IMR-90 (cell line): Measurements from ENCODE around the gene WDR46.

Experiments used
- BHLHE40 ChIP-seq: fragments of 150-350 bp; IDR thresholded peaks from 2 replicates; pipeline ENCODE4 v1.6.1; 2016; ENCODE audit warnings: mild to moderate bottlenecking, low read depth, low read length
- CEBPB ChIP-seq: IDR thresholded peaks from 2 replicates; pipeline ENCODE4 v1.6.1; 2012; ENCODE audit warnings: low read depth, low read length, improper control_type of control experiment
- CHD1 ChIP-seq: IDR thresholded peaks from 2 replicates; pipeline ENCODE4 v1.6.1; 2012; ENCODE audit warnings: low read depth, low read length, improper control_type of control experiment
- FOS ChIP-seq: fragments of 150-350 bp; IDR thresholded peaks from 2 replicates; pipeline ENCODE4 v1.6.1; 2016; ENCODE audit warnings: low read depth, low read length
- MAFK ChIP-seq: IDR thresholded peaks from 2 replicates; pipeline ENCODE4 v1.6.1; 2012; ENCODE audit warnings: low read depth, low read length, improper control_type of control experiment
- MAZ ChIP-seq: IDR thresholded peaks from 2 replicates; pipeline ENCODE4 v1.6.1; 2012; ENCODE audit warnings: low read depth, mild to moderate bottlenecking, low read length, improper control_type of control experiment, moderate library complexity, borderline replicate concordance
- MXI1 ChIP-seq: IDR thresholded peaks from 2 replicates; pipeline ENCODE4 v1.6.1; 2012; ENCODE audit warnings: low read depth, mild to moderate bottlenecking, low read length, moderate library complexity, borderline replicate concordance
- POLR2A ChIP-seq: IDR thresholded peaks from 2 replicates; pipeline ENCODE4 v1.6.1; 2012; ENCODE audit warnings: mild to moderate bottlenecking, low read depth, low read length
- RAD21 ChIP-seq: IDR thresholded peaks from 2 replicates; pipeline ENCODE4 v1.6.1; 2012; ENCODE audit warnings: low read length, improper control_type of control experiment
- RCOR1 ChIP-seq: IDR thresholded peaks from 2 replicates; pipeline ENCODE4 v1.6.1; 2012; ENCODE audit warnings: mild to moderate bottlenecking, low read length, improper control_type of control experiment; ENCODE audit not compliant: insufficient replicate concordance
- SMC3 ChIP-seq: fragments of 150-350 bp; IDR thresholded peaks from 2 replicates; pipeline ENCODE4 v1.6.1; 2016; ENCODE audit warnings: low read depth, mild to moderate bottlenecking, antibody characterized with exemption, low read length, moderate library complexity
- TF ChIP-seq, protein P1 (sequence below): conservative IDR thresholded peaks from 2 replicates; pipeline ENCODE4 v1.5.1; 2012; ENCODE audit warnings: mild to moderate bottlenecking, low read depth, low read length, improper control_type of control experiment
- TF ChIP-seq, protein P2 (sequence below): fragments of 150-350 bp; IDR thresholded peaks from 2 replicates; pipeline ENCODE4 v1.6.1; 2016; ENCODE audit warnings: low read depth, mild to moderate bottlenecking, low read length, moderate library complexity, borderline replicate concordance
- TF ChIP-seq, protein P3 (sequence below): fragments of 150-350 bp; IDR thresholded peaks from 2 replicates; pipeline ENCODE4 v1.6.1; 2017; ENCODE audit warnings: mild to moderate bottlenecking, antibody characterized with exemption, low read length, low read depth

DNA sequence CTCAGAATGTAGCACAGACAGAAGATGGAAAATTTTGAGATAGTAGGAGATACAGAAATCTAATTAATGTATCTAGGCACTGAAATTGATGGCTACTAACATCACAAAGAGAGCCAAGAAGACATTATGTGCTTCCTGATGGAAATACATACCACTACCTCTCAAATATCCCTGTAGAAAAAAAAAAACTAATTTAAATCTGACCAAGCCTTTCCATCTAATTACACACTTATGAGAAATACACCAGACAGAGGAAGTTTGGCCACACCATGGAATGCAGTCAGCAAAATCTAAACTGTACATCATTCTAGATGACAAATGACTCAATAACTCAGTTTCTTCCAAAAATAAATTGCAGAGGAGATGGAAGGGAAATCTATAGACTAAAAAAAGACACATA lies 36.3 kb downstream of the WDR46 start:
- TF ChIP-seq, protein P1, sequence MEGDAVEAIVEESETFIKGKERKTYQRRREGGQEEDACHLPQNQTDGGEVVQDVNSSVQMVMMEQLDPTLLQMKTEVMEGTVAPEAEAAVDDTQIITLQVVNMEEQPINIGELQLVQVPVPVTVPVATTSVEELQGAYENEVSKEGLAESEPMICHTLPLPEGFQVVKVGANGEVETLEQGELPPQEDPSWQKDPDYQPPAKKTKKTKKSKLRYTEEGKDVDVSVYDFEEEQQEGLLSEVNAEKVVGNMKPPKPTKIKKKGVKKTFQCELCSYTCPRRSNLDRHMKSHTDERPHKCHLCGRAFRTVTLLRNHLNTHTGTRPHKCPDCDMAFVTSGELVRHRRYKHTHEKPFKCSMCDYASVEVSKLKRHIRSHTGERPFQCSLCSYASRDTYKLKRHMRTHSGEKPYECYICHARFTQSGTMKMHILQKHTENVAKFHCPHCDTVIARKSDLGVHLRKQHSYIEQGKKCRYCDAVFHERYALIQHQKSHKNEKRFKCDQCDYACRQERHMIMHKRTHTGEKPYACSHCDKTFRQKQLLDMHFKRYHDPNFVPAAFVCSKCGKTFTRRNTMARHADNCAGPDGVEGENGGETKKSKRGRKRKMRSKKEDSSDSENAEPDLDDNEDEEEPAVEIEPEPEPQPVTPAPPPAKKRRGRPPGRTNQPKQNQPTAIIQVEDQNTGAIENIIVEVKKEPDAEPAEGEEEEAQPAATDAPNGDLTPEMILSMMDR = no peak
- no peak for TF ChIP-seq CHD1
- TF ChIP-seq POLR2A = no peak
- TF ChIP-seq, protein P2, sequence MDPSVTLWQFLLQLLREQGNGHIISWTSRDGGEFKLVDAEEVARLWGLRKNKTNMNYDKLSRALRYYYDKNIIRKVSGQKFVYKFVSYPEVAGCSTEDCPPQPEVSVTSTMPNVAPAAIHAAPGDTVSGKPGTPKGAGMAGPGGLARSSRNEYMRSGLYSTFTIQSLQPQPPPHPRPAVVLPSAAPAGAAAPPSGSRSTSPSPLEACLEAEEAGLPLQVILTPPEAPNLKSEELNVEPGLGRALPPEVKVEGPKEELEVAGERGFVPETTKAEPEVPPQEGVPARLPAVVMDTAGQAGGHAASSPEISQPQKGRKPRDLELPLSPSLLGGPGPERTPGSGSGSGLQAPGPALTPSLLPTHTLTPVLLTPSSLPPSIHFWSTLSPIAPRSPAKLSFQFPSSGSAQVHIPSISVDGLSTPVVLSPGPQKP = no peak
- TF ChIP-seq CEBPB = no peak
- no peak for TF ChIP-seq RCOR1
- no peak for TF ChIP-seq MAZ
- no peak for TF ChIP-seq MAFK
- TF ChIP-seq, protein P3, sequence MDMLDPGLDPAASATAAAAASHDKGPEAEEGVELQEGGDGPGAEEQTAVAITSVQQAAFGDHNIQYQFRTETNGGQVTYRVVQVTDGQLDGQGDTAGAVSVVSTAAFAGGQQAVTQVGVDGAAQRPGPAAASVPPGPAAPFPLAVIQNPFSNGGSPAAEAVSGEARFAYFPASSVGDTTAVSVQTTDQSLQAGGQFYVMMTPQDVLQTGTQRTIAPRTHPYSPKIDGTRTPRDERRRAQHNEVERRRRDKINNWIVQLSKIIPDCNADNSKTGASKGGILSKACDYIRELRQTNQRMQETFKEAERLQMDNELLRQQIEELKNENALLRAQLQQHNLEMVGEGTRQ = no peak
- no peak for TF ChIP-seq RAD21
- no peak for TF ChIP-seq SMC3
- no peak for TF ChIP-seq MXI1
- no peak for TF ChIP-seq BHLHE40
- no peak for TF ChIP-seq FOS
